Activated T-cell treated with anti-CD3 and anti-CD28 coated beads, Interleukin-2, amount 50 U/mL, for 24 hours (primary cell): ENCODE data around the gene MKNK2.

Experiments used
- DNase-seq: peaks from one replicate; pipeline ENCODE4 v3.0.0-alpha.2; 2020
- H3K27ac Mint-ChIP-seq: 2 replicates; pipeline ENCODE4 v1.8.0; 2020; ENCODE audit warnings: mild to moderate bottlenecking, mixed read lengths
- H3K27me3 Mint-ChIP-seq: 2 replicates; pipeline ENCODE4 v1.8.0; 2020; ENCODE audit warnings: mixed read lengths
- H3K36me3 Mint-ChIP-seq: 2 replicates; pipeline ENCODE4 v1.8.0; 2020; ENCODE audit warnings: low read depth, mixed read lengths
- H3K4me1 Mint-ChIP-seq: 2 replicates; pipeline ENCODE4 v1.8.0; 2020; ENCODE audit warnings: low read depth, mixed read lengths
- H3K4me3 Mint-ChIP-seq: 2 replicates; pipeline ENCODE4 v1.8.0; 2020; ENCODE audit warnings: mild to moderate bottlenecking, moderate library complexity, mixed read lengths
- H3K9me3 Mint-ChIP-seq: 2 replicates; pipeline ENCODE4 v1.8.0; 2020; ENCODE audit warnings: mixed read lengths

The MKNK2 gene

GRCh38 chr19:2046046-2046907, 4.8 kb downstream of the MKNK2 start:
- H3K27me3 Mint-ChIP-seq: no peaks in the 10 kb centered on the region
- peaks cover 57% of the 10 kb centered on the region for H3K36me3 Mint-ChIP-seq
- H3K4me1 Mint-ChIP-seq: peaks cover 52% of the 10 kb centered on the region
- H3K27ac Mint-ChIP-seq: peak overlapping the region; percentile 77
- H3K9me3 Mint-ChIP-seq: no peaks in the 10 kb centered on the region
- DNase-seq: no peak
- no peak overlapping the region for H3K4me3 Mint-ChIP-seq

- peaks cover 57% of the 10 kb centered on the region for H3K4me1 Mint-ChIP-seq
- H3K27me3 Mint-ChIP-seq: no peaks in the 10 kb centered on the region
- peaks cover 64% of the 10 kb centered on the region for H3K36me3 Mint-ChIP-seq
- H3K9me3 Mint-ChIP-seq: no peaks in the 10 kb centered on the region
- peak overlapping the region; percentile 44 for H3K27ac Mint-ChIP-seq
- no peak for DNase-seq
- no peak overlapping the region for H3K4me3 Mint-ChIP-seq
These were observed 5.5 kb downstream of the MKNK2 start for GRCh38 chr19:2045501-2046045.

- no peaks in the 10 kb centered on the region for H3K9me3 Mint-ChIP-seq
- H3K27ac Mint-ChIP-seq: peak overlapping the region; percentile 84
- no peak for DNase-seq
- no peak overlapping the region for H3K4me3 Mint-ChIP-seq
- H3K36me3 Mint-ChIP-seq: peaks cover 68% of the 10 kb centered on the region
- no peaks in the 10 kb centered on the region for H3K27me3 Mint-ChIP-seq
- peaks cover 58% of the 10 kb centered on the region for H3K4me1 Mint-ChIP-seq
These were observed 6.1 kb downstream of the MKNK2 start for GRCh38 chr19:2044709-2045500.

GRCh38 chr19:2043961-2044708, 6.9 kb downstream of the MKNK2 start:
- H3K9me3 Mint-ChIP-seq: no peaks in the 10 kb centered on the region
- H3K4me1 Mint-ChIP-seq: peaks cover 51% of the 10 kb centered on the region
- H3K4me3 Mint-ChIP-seq: no peak overlapping the region
- peak overlapping the region; percentile 61 for H3K27ac Mint-ChIP-seq
- no peak for DNase-seq
- peaks cover 69% of the 10 kb centered on the region for H3K36me3 Mint-ChIP-seq
- no peaks in the 10 kb centered on the region for H3K27me3 Mint-ChIP-seq

GRCh38 chr19:2043251-2043641, 7.8 kb downstream of the MKNK2 start:
- H3K27ac Mint-ChIP-seq: peak overlapping the region; percentile 87
- H3K4me1 Mint-ChIP-seq: peaks cover 44% of the 10 kb centered on the region
- H3K36me3 Mint-ChIP-seq: peaks cover 68% of the 10 kb centered on the region
- peak overlapping the region; percentile 75 for H3K4me3 Mint-ChIP-seq
- no peaks in the 10 kb centered on the region for H3K27me3 Mint-ChIP-seq
- no peak for DNase-seq
- H3K9me3 Mint-ChIP-seq: no peaks in the 10 kb centered on the region

- peaks cover 71% of the 10 kb centered on the region for H3K36me3 Mint-ChIP-seq
- H3K27me3 Mint-ChIP-seq: no peaks in the 10 kb centered on the region
- peak overlapping the region; percentile 87 for H3K27ac Mint-ChIP-seq
- DNase-seq: no peak
- peaks cover 38% of the 10 kb centered on the region for H3K4me1 Mint-ChIP-seq
- H3K9me3 Mint-ChIP-seq: no peaks in the 10 kb centered on the region
- H3K4me3 Mint-ChIP-seq: peak overlapping the region; percentile 75
These were observed 8.4 kb downstream of the MKNK2 start for GRCh38 chr19:2042485-2043250.

GRCh38 chr19:2041683-2042484, 9.2 kb downstream of the MKNK2 start:
- peaks cover 30% of the 10 kb centered on the region for H3K4me1 Mint-ChIP-seq
- peak overlapping the region; percentile 91 for H3K27ac Mint-ChIP-seq
- H3K4me3 Mint-ChIP-seq: peak overlapping the region; percentile 75
- no peaks in the 10 kb centered on the region for H3K27me3 Mint-ChIP-seq
- H3K9me3 Mint-ChIP-seq: no peaks in the 10 kb centered on the region
- H3K36me3 Mint-ChIP-seq: peaks cover 69% of the 10 kb centered on the region
- DNase-seq: peak; percentile 100

- Mint-ChIP-seq H3K27ac (peak overlapping the region; percentile 91), H3K27me3 (no peaks in the 10 kb centered on the region), H3K4me1 (peaks cover 28% of the 10 kb centered on the region), H3K36me3 (peaks cover 64% of the 10 kb centered on the region), H3K9me3 (no peaks in the 10 kb centered on the region), H3K4me3 (peak overlapping the region; percentile 73)
- DNase-seq: no peak
These were observed 9.7 kb downstream of the MKNK2 start for GRCh38 chr19:2041433-2041682.

- H3K27me3 Mint-ChIP-seq: no peaks in the 10 kb centered on the region
- peaks cover 60% of the 10 kb centered on the region for H3K36me3 Mint-ChIP-seq
- no peaks in the 10 kb centered on the region for H3K9me3 Mint-ChIP-seq
- peak overlapping the region; percentile 73 for H3K4me3 Mint-ChIP-seq
- DNase-seq: no peak
- peaks cover 28% of the 10 kb centered on the region for H3K4me1 Mint-ChIP-seq
- H3K27ac Mint-ChIP-seq: peak overlapping the region; percentile 91
These were observed 10.2 kb downstream of the MKNK2 start for GRCh38 chr19:2040647-2041432.

GRCh38 chr19:2039959-2040646, 10.9 kb downstream of the MKNK2 start:
- Mint-ChIP-seq H3K4me3 (no peak overlapping the region), H3K36me3 (peaks cover 55% of the 10 kb centered on the region), H3K9me3 (peaks cover 3% of the 10 kb centered on the region), H3K27me3 (no peaks in the 10 kb centered on the region), H3K27ac (no peak overlapping the region), H3K4me1 (peaks cover 31% of the 10 kb centered on the region)
- DNase-seq: no peak

- peaks cover 33% of the 10 kb centered on the region for H3K4me1 Mint-ChIP-seq
- no peak for DNase-seq
- no peak overlapping the region for H3K4me3 Mint-ChIP-seq
- peaks cover 4% of the 10 kb centered on the region for H3K9me3 Mint-ChIP-seq
- H3K27me3 Mint-ChIP-seq: no peaks in the 10 kb centered on the region
- H3K27ac Mint-ChIP-seq: peak overlapping the region; percentile 52
- H3K36me3 Mint-ChIP-seq: peaks cover 49% of the 10 kb centered on the region
These were observed 11.7 kb downstream of the MKNK2 start for GRCh38 chr19:2039089-2039958.
